K562 (cell line): Measurements from ENCODE around the gene CLIC1. TPM values are rescaled to one million over a fixed set of nuclear protein-coding genes. Genes with fewer than 3 reads are reported as not detected.

ENCODE experiments used
- CSDE1 ChIP-seq, 2 experiments: fragments of 450-650 bp; IDR thresholded peaks; 2 replicates each; pipeline ENCODE4 v1.6.1; 2016; ENCODE audit warnings: mild to moderate bottlenecking in 1 of 2
- ZNF507 ChIP-seq: conservative IDR thresholded peaks from 2 replicates; pipeline ENCODE4 v1.6.1; 2017; ENCODE audit warnings: missing genetic modification characterization, missing compliant biosample characterization
- polyA plus RNA-seq, 8 experiments: library from polyadenylated mRNA; depleted of rRNA in 4 of 8; stranded (reverse) in 5 of 8; unstranded in 3 of 8; fragments of >200 nt; fragmentation: Nextera tagmentation in 2 of 8; fragmentation: Illumina TruSeq in 1 of 8; extraction: Ambion mirVana in 2 of 8; extraction: Trizol in 1 of 8; gene quantifications; 2 replicates each; pipeline versions ENCODE4 v1.2.1 to v1.2.3, GENCODE V29; 2011 to 2014; ENCODE audit warnings: inconsistent platforms in 1 of 8, missing spikeins in 1 of 8
- total RNA-seq, 7 experiments: library from RNA; depleted of rRNA in 6 of 7; stranded (reverse); fragments of >200 nt in 6 of 7; fragmentation: Illumina TruSeq in 2 of 7; extraction: Trizol in 2 of 7; gene quantifications; 2 replicates each; pipeline versions ENCODE4 v1.2.1 to v1.2.3, GENCODE V29; 2011 to 2021; ENCODE audit warnings: low replicate concordance in 1 of 7
- TF ChIP-seq, protein P1 (sequence below), 2 experiments: fragments of 450-650 bp; IDR thresholded peaks; 2 replicates each; pipeline ENCODE4 v1.6.1; 2016; ENCODE audit warnings: mild to moderate bottlenecking in 2 of 2, borderline replicate concordance in 1 of 2, low read depth in 1 of 2, moderate library complexity in 1 of 2
- TF ChIP-seq, protein P2 (sequence below), 2 experiments: fragments of 450-650 bp in 1 of 2; sonication (generic) in 1 of 2; formaldehyde crosslinking in 1 of 2; IDR thresholded peaks in 1 of 2; conservative IDR thresholded peaks in 1 of 2; 2 replicates each; pipeline versions ENCODE4 v1.6.1 to v1.8.1; 2016 to 2023; ENCODE audit warnings: mild to moderate bottlenecking in 2 of 2, moderate library complexity in 2 of 2, inconsistent platforms in 1 of 2, missing genetic modification reagents in 1 of 2
- TF ChIP-seq, protein P3 (sequence below): fragments of 450-650 bp; formaldehyde crosslinking; IDR thresholded peaks from 2 replicates; pipeline ENCODE4 v1.4.0; 2020; ENCODE audit warnings: mild to moderate bottlenecking, moderate library complexity
- TF ChIP-seq, protein P4 (sequence below): fragments of 250-450 bp; sonication (Bioruptor Pico); IDR thresholded peaks from 2 replicates; pipeline ENCODE4 v1.4.0; 2020; ENCODE audit warnings: mild to moderate bottlenecking, moderate library complexity

CLIC1 gene
- total and polyA plus RNA-seq, 9 of the 15 experiments (the other 6 are each of a cell fraction or from before 2014, with no cell fraction given), result 1,267 to 2,419 (median 1,808) TPM

DNA sequence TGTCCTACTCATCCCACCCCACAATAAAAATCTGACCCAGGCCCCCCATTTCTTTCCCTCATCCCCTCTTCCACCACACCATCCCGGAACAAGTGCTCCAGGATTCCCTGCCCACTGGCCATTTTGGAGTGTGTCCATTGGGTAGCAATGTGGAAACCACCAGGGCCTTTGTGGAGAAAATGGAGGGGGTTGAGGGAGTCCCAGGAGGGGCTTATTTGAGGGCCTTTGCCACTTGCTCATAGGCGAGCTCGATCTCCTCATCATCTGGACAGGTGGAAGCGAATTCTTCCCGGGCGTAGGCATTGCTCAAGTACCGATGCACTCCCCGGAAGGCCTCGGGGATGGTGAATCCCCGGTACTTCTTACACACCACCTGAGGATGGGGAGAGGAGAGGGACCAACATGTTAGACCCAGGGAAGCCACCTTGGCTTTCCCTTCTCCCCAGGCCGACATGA, 5.7 kb downstream of the CLIC1 start (continued):
- TF ChIP-seq, protein P1, sequence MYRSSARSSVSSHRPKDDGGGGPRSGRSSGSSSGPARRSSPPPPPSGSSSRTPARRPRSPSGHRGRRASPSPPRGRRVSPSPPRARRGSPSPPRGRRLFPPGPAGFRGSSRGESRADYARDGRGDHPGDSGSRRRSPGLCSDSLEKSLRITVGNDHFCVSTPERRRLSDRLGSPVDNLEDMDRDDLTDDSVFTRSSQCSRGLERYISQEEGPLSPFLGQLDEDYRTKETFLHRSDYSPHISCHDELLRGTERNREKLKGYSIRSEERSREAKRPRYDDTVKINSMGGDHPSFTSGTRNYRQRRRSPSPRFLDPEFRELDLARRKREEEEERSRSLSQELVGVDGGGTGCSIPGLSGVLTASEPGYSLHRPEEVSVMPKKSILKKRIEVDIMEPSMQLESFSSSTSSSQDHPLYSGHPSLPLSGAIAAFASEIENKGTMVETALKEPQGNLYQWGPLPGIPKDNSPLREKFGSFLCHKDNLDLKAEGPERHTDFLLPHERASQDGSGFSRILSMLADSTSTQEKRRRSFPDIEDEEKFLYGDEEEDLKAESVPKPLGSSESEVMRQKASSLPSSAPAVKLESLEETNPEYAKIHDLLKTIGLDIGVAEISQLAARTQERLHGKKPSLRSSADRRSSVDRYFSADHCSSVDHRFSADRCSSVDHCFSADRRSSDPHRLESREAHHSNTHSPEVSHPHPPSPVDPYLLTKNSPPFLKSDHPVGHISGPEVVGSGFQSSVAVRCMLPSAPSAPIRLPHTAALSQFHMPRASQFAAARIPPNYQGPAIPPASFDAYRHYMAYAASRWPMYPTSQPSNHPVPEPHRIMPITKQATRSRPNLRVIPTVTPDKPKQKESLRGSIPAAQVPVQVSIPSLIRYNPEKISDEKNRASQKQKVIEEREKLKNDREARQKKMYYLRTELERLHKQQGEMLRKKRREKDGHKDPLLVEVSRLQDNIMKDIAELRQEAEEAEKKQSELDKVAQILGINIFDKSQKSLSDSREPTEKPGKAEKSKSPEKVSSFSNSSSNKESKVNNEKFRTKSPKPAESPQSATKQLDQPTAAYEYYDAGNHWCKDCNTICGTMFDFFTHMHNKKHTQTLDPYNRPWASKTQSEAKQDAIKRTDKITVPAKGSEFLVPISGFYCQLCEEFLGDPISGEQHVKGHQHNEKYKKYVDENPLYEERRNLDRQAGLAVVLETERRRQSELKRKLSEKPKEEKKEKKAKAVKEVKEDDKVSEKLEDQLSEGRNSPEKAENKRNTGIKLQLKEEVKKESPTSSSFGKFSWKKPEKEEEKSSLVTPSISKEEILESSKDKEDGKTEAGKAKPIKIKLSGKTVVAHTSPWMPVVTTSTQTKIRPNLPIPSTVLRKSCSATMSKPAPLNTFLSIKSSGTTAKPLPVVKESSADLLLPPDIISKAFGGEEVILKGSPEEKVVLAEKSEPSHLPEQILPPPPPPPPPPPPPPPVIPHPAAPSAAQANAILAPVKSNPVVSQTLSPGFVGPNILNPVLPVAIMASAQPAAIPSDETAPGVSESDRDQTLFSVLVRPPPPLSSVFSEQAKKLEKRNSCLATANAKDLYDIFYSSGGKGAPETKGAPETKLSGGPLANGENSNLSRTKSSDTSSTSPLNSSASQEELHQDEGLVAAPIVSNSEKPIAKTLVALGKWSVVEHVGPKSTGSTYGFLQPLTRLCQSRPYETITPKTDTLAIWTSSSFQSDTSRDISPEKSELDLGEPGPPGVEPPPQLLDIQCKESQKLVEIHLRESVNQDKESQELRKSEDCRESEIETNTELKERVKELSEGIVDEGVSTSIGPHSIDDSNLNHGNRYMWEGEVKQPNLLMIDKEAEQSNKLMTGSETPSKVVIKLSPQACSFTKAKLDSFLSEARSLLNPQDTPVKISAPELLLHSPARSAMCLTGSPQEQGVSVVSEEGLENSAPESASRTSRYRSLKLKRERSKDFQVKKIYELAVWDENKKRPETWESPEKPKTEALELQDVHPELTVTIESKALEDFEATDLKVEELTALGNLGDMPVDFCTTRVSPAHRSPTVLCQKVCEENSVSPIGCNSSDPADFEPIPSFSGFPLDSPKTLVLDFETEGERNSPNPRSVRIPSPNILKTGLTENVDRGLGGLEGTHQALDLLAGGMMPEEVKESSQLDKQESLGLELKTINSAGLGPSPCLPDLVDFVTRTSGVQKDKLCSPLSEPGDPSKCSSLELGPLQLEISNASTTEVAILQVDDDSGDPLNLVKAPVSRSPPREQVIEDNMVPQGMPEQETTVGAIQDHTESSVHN (IDR thresholded peaks at IDR 0.05; ENCODE audit: borderline replicate concordance in 1 of 2, low read depth in 1 of 2), result no peak
- TF ChIP-seq, protein P2, sequence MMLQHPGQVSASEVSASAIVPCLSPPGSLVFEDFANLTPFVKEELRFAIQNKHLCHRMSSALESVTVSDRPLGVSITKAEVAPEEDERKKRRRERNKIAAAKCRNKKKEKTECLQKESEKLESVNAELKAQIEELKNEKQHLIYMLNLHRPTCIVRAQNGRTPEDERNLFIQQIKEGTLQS (IDR thresholded peaks at IDR 0.05), result no peak
- TF ChIP-seq, protein P2 (CRISPR knock-in tag; conservative IDR thresholded peaks at IDR 0.05), result no peak
- TF ChIP-seq CSDE1 (IDR thresholded peaks at IDR 0.05), result no peak
- TF ChIP-seq, protein P3, sequence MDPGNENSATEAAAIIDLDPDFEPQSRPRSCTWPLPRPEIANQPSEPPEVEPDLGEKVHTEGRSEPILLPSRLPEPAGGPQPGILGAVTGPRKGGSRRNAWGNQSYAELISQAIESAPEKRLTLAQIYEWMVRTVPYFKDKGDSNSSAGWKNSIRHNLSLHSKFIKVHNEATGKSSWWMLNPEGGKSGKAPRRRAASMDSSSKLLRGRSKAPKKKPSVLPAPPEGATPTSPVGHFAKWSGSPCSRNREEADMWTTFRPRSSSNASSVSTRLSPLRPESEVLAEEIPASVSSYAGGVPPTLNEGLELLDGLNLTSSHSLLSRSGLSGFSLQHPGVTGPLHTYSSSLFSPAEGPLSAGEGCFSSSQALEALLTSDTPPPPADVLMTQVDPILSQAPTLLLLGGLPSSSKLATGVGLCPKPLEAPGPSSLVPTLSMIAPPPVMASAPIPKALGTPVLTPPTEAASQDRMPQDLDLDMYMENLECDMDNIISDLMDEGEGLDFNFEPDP, result peak; percentile 71; the same call in 1 of the 2 replicates
- TF ChIP-seq, protein P4, sequence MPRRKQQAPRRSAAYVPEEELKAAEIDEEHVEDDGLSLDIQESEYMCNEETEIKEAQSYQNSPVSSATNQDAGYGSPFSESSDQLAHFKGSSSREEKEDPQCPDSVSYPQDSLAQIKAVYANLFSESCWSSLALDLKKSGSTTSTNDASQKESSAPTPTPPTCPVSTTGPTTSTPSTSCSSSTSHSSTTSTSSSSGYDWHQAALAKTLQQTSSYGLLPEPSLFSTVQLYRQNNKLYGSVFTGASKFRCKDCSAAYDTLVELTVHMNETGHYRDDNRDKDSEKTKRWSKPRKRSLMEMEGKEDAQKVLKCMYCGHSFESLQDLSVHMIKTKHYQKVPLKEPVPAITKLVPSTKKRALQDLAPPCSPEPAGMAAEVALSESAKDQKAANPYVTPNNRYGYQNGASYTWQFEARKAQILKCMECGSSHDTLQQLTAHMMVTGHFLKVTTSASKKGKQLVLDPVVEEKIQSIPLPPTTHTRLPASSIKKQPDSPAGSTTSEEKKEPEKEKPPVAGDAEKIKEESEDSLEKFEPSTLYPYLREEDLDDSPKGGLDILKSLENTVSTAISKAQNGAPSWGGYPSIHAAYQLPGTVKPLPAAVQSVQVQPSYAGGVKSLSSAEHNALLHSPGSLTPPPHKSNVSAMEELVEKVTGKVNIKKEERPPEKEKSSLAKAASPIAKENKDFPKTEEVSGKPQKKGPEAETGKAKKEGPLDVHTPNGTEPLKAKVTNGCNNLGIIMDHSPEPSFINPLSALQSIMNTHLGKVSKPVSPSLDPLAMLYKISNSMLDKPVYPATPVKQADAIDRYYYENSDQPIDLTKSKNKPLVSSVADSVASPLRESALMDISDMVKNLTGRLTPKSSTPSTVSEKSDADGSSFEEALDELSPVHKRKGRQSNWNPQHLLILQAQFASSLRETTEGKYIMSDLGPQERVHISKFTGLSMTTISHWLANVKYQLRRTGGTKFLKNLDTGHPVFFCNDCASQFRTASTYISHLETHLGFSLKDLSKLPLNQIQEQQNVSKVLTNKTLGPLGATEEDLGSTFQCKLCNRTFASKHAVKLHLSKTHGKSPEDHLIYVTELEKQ (CRISPR knock-in tag), result 0 out of 2 replicates have a peak, but pooled peaks have one; percentile 42
- TF ChIP-seq ZNF507 (tag), result no peak
